PC-9 (cell line): Measurements from ENCODE around the gene INS. TPM values are rescaled to one million over a fixed set of nuclear protein-coding genes. Genes with fewer than 3 reads are reported as not detected.

Experiments
- BruUV-seq: library from RNA; stranded (reverse); fragments of 400-500 nt; replicated peaks from 2 replicates; lab custom pipeline; 2021; lab: Mats Ljungman, UMichigan
- CTCF ChIA-PET: fragments of 300-600 bp; sonication (Branson Sonifier 250); formaldehyde crosslinking; loops from one replicate; lab custom pipeline; 2022; ENCODE audit warnings: antibody characterized with exemption; lab: Charles Lee
- POLR2A ChIA-PET: fragments of 300-600 bp; sonication (Branson Sonifier 250); formaldehyde crosslinking; loops from one replicate; lab custom pipeline; 2022; ENCODE audit warnings: antibody characterized with exemption; ENCODE audit not compliant: unreplicated experiment; lab: Charles Lee
- DNase-seq, 2 experiments: peaks; one replicate each; pipeline versions ENCODE4 v3.0.0 to v3.0.0-alpha.2; 2015 to 2022; ENCODE audit warnings: mixed read lengths in 1 of 2
- H2AFZ ChIP-seq: fragments of 200-600 bp; sonication (generic); 2 replicates; pipeline ENCODE4 v1.8.1; 2017; ENCODE audit warnings: antibody characterized with exemption
- H3F3A ChIP-seq: fragments of 200-600 bp; sonication (generic); 2 replicates; pipeline ENCODE4 v1.8.1; 2017; ENCODE audit warnings: antibody characterized with exemption, mild to moderate bottlenecking, low read depth; ENCODE audit not compliant: insufficient read depth
- H3K27ac ChIP-seq: fragments of 200-600 bp; sonication (generic); 2 replicates; pipeline ENCODE4 v1.6.1; 2016; ENCODE audit warnings: mixed run types
- H3K27me3 ChIP-seq: fragments of 200-600 bp; sonication (generic); 2 replicates; pipeline ENCODE4 v1.6.1; 2016; ENCODE audit warnings: low read depth, mixed run types; ENCODE audit not compliant: insufficient read depth
- H3K36me3 ChIP-seq: fragments of 200-600 bp; sonication (generic); 2 replicates; pipeline ENCODE4 v1.6.1; 2016; ENCODE audit warnings: low read depth, mixed run types
- H3K4me1 ChIP-seq: fragments of 200-600 bp; sonication (generic); replicated peaks from 2 replicates; pipeline ENCODE4 v1.6.1; 2016; ENCODE audit warnings: mixed run types; ENCODE audit not compliant: insufficient read depth
- H3K4me2 ChIP-seq: fragments of 200-600 bp; sonication (generic); 2 replicates; pipeline ENCODE4 v1.6.1; 2017; ENCODE audit warnings: mixed run types
- H3K4me3 ChIP-seq: fragments of 200-600 bp; sonication (generic); 2 replicates; pipeline ENCODE4 v1.6.1; 2016; ENCODE audit warnings: mixed run types
- H3K79me2 ChIP-seq: fragments of 200-600 bp; sonication (generic); 2 replicates; pipeline ENCODE4 v1.6.1; 2017; ENCODE audit warnings: low read depth, mixed run types
- H3K9me2 ChIP-seq: fragments of 200-600 bp; sonication (generic); 2 replicates; pipeline ENCODE4 v1.8.1; 2017; ENCODE audit warnings: mild to moderate bottlenecking; ENCODE audit not compliant: insufficient read depth
- H3K9me3 ChIP-seq: fragments of 200-600 bp; sonication (generic); 2 replicates; pipeline ENCODE4 v1.8.1; 2016; ENCODE audit warnings: low read depth; ENCODE audit not compliant: insufficient read depth
- H4K20me1 ChIP-seq: fragments of 200-600 bp; sonication (generic); 2 replicates; pipeline ENCODE4 v1.8.1; 2017; ENCODE audit not compliant: insufficient read depth
- EZH2 ChIP-seq: fragments of 200-600 bp; sonication (generic); IDR thresholded peaks from 2 replicates; pipeline ENCODE4 v1.8.0; 2017; ENCODE audit warnings: antibody characterized with exemption, low read depth
- intact Hi-C: fragments of 100-400 bp; cut with micrococcal nuclease; formaldehyde crosslinking; loops from one replicate; pipeline ENCODE4 v1.10.0; 2022; ENCODE audit not compliant: unreplicated experiment
- total RNA-seq: library from RNA; stranded (reverse); gene quantifications from 2 replicates; pipeline ENCODE4 v1.2.3, GENCODE V29; 2021
- TF ChIP-seq, protein P1 (sequence below): fragments of 200-600 bp; sonication (generic); conservative IDR thresholded peaks from 2 replicates; pipeline ENCODE4 v1.6.1; 2017; ENCODE audit warnings: mixed run types, antibody characterized with exemption, mild to moderate bottlenecking, moderate library complexity

The INS gene
- total RNA-seq, 1 experiment from 2014 or later: not detected

DNA sequence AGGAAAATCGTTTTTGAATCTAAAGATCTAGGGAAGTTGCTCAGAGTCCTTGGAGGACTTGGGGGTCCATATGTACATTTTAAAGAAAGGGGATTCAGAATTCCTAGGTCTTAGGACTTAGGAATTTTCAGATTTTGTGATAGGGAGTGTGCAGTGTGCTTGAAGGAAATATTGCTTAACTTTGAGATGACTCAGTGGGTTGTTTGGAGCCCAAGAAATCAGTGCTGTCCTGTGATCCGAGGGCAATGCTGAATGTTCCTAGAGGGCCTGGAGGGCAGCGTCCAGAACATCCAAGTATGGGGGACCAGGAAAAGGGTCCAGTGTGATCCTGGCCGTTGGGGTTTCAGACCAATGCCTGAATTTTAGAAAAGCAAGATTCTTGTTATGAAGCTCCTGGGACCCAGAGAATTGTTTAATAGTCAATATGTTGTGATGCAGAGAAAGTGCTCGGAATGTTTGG, 18.7 kb downstream of the INS start:
- TF ChIP-seq, protein P1, sequence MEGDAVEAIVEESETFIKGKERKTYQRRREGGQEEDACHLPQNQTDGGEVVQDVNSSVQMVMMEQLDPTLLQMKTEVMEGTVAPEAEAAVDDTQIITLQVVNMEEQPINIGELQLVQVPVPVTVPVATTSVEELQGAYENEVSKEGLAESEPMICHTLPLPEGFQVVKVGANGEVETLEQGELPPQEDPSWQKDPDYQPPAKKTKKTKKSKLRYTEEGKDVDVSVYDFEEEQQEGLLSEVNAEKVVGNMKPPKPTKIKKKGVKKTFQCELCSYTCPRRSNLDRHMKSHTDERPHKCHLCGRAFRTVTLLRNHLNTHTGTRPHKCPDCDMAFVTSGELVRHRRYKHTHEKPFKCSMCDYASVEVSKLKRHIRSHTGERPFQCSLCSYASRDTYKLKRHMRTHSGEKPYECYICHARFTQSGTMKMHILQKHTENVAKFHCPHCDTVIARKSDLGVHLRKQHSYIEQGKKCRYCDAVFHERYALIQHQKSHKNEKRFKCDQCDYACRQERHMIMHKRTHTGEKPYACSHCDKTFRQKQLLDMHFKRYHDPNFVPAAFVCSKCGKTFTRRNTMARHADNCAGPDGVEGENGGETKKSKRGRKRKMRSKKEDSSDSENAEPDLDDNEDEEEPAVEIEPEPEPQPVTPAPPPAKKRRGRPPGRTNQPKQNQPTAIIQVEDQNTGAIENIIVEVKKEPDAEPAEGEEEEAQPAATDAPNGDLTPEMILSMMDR: no peak
- no peak for TF ChIP-seq EZH2
- Histone ChIP-seq H3K4me3 (no peak overlapping the region), H3F3A (peaks cover 16% of the 10 kb centered on the region), H3K36me3 (no peaks in the 10 kb centered on the region), H3K79me2 (no peaks in the 10 kb centered on the region), H3K27ac (no peak overlapping the region), H3K4me2 (peak overlapping the region; percentile 40), H2AFZ (no peak overlapping the region), H4K20me1 (no peaks in the 10 kb centered on the region), H3K4me1 (peaks cover 13% of the 10 kb centered on the region), H3K9me2 (no peaks in the 10 kb centered on the region), H3K27me3 (peaks cover 20% of the 10 kb centered on the region), H3K9me3 (no peaks in the 10 kb centered on the region)
- DNase-seq: no peak
- ChIA-PET CTCF (no interaction called here), POLR2A (no interaction called here)
- BruUV-seq: no TSS peak
- intact Hi-C loops: no loop called here

DNA sequence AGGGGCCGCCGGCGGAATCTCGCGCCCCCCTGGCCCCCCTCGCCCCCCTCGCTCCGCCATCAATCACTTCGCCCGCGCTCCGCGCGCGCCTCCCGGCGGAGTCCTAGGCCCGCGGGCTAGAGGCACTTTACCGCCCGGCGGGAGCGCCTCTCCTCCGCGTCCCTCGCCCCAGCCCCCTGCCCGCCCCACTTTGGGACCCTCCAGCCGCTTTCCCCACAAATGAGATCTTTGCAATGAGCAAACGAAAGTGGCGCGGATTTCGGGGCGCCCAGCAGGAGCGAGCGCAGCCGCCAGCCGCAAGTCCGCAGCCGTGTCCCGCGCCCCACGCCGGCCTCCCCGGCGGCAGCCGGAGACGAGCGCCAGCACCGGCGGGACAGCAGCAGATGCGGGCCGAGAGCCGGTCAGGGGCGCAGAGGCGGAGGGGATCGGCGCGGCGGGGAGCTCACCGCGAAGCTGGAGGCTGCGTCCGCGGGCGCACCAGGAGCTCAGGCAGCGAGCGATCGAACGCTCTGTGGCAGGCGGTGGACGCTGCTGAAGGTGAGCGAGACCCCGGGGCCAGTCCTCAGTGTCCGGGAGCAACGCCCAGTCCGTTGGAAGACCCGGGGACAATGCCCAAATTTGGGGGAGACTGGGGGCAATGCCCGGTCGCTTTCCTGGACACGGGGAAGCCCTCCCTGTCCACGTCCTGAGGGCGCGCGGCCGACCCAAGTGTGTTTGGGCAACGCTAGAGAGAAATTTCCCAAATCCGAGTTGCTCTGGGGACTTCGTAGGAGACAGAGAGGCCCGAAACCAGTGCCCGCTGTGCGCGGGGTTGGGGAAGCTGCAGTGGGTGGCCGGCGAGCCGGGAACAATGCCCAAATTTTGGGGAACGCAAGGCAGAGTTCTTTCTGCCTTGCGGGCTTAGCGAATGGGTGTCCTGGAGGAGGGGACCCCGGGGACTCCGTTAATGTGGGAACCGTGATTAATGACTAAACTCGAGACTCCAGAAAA, 20.3 kb downstream of the INS start:
- ChIA-PET POLR2A (no interaction called here), CTCF (interaction anchor here (0.6 kb wide), 1 partner anchor 11 kb away, joined by 7 read pairs; no protein-coding TSS in a partner anchor)
- no peak overlapping the region for H2AFZ ChIP-seq
- H3K4me3 ChIP-seq: no peak overlapping the region
- no peak for DNase-seq
- no peak overlapping the region for H3K4me2 ChIP-seq
- H3F3A ChIP-seq: peaks cover 16% of the 10 kb centered on the region
- BruUV-seq: no TSS peak
- H3K4me1 ChIP-seq: peaks cover 13% of the 10 kb centered on the region
- no peaks in the 10 kb centered on the region for H3K79me2 ChIP-seq
- no peaks in the 10 kb centered on the region for H3K9me3 ChIP-seq
- intact Hi-C loops: no loop called here
- no peaks in the 10 kb centered on the region for H4K20me1 ChIP-seq
- TF ChIP-seq, protein P1: no peak
- TF ChIP-seq EZH2: no peak
- peaks cover 15% of the 10 kb centered on the region for H3K27me3 ChIP-seq
- H3K36me3 ChIP-seq: no peaks in the 10 kb centered on the region
- no peak overlapping the region for H3K27ac ChIP-seq
- no peaks in the 10 kb centered on the region for H3K9me2 ChIP-seq

DNA sequence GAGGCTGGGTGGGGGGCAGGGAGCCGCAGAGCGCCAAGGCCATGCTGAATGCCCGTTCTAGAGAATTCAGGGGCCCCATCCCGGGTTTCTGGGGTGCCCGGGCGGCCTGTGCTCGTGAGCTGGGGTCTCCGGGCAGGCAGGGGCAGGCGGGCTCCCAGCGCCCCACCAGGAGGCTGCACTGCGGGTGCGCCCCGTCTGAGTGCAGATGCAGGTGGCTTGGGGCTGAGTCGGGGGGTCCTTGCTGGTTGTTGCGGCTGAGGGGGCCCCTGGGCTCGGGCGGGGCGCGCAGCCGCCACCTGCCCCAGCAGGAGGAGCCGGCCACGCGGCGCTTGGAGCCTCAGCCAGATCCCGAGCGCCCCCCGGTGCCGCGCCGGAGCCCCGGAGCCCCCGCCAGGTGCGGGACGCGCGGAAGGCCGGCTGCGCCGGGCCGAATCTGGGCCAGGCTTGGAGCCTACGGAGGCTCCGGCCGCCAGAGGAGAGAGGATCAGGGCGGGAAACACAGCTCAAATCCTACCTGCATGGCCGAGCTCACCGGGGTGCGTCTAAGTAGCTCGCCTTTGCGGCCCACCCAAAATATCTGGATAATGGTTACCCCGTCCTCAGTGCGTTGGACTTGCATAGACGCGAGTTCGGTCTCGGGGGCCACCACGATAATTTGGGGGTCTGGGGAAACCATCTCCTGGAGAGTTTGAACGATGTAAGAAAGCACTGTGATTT, 21.2 kb downstream of the INS start:
- Histone ChIP-seq H3K79me2 (no peaks in the 10 kb centered on the region), H3K4me1 (peaks cover 13% of the 10 kb centered on the region), H3K4me3 (no peak overlapping the region), H2AFZ (no peak overlapping the region), H3K9me3 (no peaks in the 10 kb centered on the region), H3K27ac (no peak overlapping the region), H3K36me3 (no peaks in the 10 kb centered on the region), H3K27me3 (peaks cover 8% of the 10 kb centered on the region), H3K4me2 (no peak overlapping the region), H3F3A (peaks cover 16% of the 10 kb centered on the region), H3K9me2 (no peaks in the 10 kb centered on the region), H4K20me1 (no peaks in the 10 kb centered on the region)
- no peak for DNase-seq
- TF ChIP-seq, protein P1: no peak
- TF ChIP-seq EZH2: no peak
- intact Hi-C loops: no loop called here
- BruUV-seq: no TSS peak
- POLR2A ChIA-PET: no interaction called here
- CTCF ChIA-PET: no interaction called here
